Stimulated activated CD8-positive, alpha-beta memory T cell treated with anti-CD3 and anti-CD28 coated beads, Interleukin-7, amount 100 ng/mL, for 1 hour (primary cell): ENCODE results near the gene SPEN.
"Not testable (repeated sequence)": the region's sequence is repeated elsewhere in the genome, so short reads cannot be mapped to it uniquely, and the experiment has no call there.

ENCODE experiments used
- DNase-seq, 2 donors: peaks; one replicate each; pipeline ENCODE4 v3.0.0-alpha.2; 2020; ENCODE audit warnings: low read depth in 2 of 2

The SPEN gene

DNA sequence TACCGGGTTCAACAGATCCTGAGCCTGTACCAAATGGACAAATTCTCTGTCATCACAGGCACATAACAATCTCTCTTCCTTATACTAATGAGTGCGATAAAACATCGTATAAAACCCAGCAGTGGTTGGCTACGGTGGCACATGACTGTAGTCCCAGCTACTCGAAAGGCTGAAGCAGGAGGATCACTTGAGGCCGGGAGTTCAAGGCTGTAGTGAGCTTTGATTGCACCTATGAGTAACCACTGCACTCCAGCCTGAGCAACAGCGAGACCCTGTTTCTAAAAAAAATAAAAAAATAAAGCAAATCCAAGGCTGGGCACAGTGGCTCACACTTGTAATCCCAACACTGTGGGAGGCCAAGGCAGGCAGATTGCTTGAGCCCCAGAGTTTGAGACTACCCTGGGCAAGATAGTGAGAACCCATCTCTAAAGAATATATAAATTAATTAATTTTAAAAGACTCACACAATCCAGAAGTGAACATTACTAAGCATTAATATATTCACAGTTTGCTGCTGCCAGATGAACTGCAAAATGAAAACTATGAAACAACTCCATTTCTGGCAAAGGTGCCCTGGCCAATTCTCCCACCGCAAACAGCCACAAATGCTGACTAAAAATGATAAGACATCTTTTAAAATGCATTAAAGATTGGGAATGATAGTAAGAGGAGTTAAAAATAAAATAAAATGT, 115.3 kb downstream of the SPEN start:
- no peak for DNase-seq

GRCh38 chr1:15963363-15963967, 116.0 kb downstream of the SPEN start:
- DNase-seq, result no peak

- DNase-seq, result no peak
Observed at GRCh38 chr1:15963968-15964648, 116.6 kb downstream of the SPEN start.

DNA sequence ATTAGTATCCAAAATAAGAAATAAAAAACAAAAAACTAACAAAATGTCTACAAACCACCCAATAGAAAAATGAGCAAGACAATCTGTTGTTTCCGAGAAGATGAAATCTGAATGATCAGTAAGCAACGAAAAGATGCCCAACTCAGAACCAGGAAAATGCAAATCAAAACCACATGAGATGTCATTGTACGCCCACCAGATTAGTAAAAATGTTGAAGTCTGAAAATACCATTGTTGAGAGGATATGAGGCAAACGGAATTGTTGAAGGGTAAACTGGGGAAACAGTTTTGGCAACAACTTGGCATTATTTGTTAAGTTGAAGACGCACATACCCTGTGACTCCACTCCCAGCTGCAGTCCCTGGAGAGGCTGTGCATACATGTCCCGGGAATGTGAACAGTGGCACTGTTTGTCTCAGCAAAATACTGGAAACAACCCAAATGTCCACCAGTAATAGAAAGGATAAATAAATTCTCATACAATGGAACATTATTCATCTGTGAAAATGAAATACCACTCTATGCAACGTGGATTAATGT, 117.8 kb downstream of the SPEN start:
- no peak for DNase-seq

DNA sequence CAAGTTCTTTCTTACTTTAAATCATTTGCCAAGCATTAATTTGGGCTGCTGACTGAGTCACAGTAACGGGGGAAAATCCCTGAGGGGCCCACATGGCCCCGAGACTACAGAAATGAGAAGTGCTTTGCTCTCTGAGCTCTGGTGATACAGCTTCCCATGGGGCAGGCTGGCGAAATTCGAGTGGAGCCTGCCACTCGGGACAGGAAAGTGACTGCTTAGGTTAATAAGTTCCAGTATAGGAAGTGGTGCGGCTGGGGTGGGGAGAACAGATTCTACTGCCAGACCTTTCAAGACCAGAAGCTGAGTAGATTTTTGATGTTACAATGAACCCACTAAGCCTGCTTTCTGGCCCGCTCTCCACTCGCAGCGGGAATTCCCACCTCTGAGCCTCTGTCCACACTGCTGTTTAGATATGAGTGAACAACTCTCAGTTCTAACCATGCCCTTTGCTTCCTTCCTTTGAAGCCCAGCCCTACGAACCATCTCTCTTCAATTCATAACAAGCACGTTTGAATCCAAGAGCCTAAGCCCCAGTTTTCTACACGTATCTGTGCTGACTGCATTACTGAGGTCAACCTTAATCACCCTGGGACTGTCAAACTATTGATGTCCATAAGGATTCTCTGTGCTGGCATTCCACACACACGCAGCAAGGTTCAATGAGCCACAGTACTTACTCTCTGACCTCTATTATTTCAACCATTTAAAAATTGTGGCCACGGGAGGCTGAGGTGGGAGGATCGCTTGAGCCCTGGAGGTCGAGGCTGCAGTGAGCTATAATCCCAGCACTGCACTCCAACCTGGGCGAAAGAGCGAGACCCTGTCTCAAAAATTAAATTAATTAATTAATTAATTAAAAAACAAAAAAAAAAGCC, 118.8 kb downstream of the SPEN start:
- peak in 1 of 2 donors; percentile 27 for DNase-seq

DNA sequence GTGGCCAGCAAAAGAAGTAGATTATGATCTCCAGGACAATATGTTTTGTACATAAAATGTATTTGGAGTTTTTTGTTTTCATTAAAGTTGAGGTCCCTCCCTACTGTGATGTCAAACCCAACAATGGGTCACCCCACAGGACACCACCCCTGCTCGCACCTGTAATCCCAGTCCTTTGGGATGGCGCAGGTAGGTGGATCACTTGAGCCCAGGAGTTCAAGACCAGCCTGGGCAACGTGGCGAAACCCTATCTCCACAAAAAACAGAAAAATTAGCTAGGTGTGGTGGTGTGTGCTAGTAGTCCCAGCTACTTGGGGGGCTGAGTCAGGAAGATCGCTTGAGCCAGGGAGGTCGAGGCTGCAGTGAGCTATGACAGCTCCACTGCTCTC, 119.4 kb downstream of the SPEN start:
- DNase-seq, result no peak

GRCh38 chr1:15968172-15968571, 120.7 kb downstream of the SPEN start:
- DNase-seq, result no peak

DNA sequence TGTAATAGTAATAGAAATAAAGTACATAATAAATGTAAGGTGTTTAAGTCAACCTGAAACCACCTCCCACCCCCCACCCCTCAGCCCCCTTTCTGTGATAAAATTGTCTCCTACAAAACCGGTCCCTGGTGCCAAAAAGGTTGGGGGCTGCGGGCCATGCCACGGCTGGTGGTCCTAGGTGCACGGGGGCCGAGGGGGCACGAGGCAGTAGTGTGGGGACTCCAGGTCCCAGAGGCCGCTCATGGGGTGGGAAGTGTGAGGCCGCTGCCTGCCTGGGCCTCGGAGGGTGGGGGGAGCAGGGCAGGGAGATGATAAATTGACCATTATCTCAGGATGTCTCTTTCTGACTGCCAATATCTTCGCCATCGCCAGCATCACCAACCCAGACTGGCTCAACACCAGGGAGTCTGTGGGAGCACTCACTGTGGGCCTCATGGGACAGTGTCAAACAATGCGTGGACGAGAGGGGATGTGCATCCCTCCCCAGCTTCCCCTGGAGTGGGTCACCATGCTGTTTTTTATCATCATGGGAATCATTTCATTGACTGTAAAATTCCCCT, 121.9 kb downstream of the SPEN start:
- DNase-seq, result no peak

- no peak for DNase-seq
Observed at GRCh38 chr1:15970911-15971310, 123.4 kb downstream of the SPEN start.

DNA sequence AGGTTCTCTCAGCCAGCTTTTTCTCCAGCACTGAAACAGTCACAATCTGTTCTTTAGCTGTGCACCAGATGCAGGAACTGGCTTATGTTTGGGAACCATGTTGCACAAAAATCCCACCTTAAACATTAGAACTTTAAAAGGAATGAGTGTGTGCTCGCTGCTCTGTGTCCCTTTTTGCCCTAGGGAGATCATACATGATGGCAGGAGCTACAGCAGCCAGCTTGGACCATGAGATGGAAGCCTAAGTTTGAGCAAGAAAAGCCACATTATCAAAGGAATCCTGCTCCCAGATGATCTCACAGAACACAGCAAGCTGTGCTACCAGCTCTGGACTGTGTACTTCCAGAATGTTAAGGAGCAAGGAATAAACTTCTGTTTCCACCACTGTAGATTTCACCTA, 124.9 kb downstream of the SPEN start:
- no peak for DNase-seq

GRCh38 chr1:15973772-15974171, 126.3 kb downstream of the SPEN start:
- DNase-seq, result no peak

- no peak for DNase-seq
Observed at GRCh38 chr1:15974855-15975254, 127.3 kb downstream of the SPEN start.

- peak; percentile 46 to 54 for DNase-seq
Observed at GRCh38 chr1:15975358-15975804, 127.9 kb downstream of the SPEN start.

GRCh38 chr1:15975805-15976680, 128.5 kb downstream of the SPEN start, which contains the start of gene ZBTB17:
Gene ZBTB17 (minus strand): TSS chr1:15976101. CDS start chr1:15948495, 27,606 bp downstream.
- peak; percentile 89 to 93 for DNase-seq

GRCh38 chr1:15977947-15978346, 130.4 kb downstream of the SPEN start:
- not testable (repeated sequence) for DNase-seq

DNA sequence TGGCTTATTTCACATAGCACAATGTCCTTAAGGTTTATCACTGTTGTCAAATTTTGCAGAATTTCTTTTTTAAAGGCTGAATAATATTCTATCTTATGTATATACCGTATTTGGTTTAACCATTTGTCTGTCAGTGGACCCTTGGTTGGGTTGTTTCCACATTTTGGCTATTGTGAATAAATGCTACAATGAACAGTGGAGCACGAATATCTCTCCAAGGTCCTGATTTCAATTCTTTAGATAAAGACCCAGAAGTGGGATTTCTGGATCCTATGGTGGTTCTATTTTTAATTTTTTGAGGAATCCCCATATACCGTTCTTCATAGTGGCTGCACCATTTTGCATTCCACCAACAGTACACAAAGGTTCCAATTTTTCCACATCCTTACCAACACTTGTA, 134.2 kb downstream of the SPEN start:
- no peak for DNase-seq

DNA sequence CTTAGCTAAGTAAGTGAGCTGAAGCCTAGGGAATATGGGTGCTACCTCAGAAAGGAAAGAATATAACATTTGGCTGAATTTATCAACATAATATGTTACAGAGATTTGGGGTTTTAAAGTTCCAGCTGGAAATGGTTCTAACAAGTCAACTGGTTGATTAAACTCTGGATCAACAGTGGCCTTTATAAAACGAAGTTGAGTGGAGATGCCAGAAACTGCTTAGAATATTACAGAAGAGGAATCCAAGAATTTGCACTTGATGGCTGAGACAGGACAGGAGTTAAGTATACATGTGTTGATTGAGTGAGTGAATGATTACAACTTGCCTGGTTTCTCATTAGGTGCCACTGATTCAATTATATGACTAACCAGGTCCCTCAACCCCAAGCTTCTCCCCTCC, 135.8 kb downstream of the SPEN start:
- DNase-seq, result no peak

GRCh38 chr1:15985611-15986297, 138.2 kb downstream of the SPEN start:
- no peak for DNase-seq

GRCh38 chr1:15988856-15989736, 141.6 kb downstream of the SPEN start:
- DNase-seq, result no peak
